Endodermal cell (in vitro differentiated cells): ENCODE results near the gene IP6K3. TPM values are rescaled to one million over a fixed set of nuclear protein-coding genes. Genes with fewer than 3 reads are reported as not detected.

Source experiments
- DNase-seq: peaks from one replicate; pipeline ENCODE4 v3.0.0-alpha.2; 2017
- H3K27ac ChIP-seq: 2 replicates; pipeline ENCODE4 v1.5.1; 2013; ENCODE audit warnings: mild to moderate bottlenecking, low read depth, low read length, moderate library complexity
- H3K27me3 ChIP-seq: 2 replicates; pipeline ENCODE4 v1.6.1; 2013; ENCODE audit warnings: mild to moderate bottlenecking, low read length, moderate library complexity; ENCODE audit not compliant: insufficient read depth, control insufficient read depth, poor library complexity, severe bottlenecking
- H3K36me3 ChIP-seq: 2 replicates; pipeline ENCODE4 v1.7.0; 2013; ENCODE audit warnings: mild to moderate bottlenecking, low read length, moderate library complexity; ENCODE audit not compliant: control insufficient read depth, insufficient read depth
- H3K4me1 ChIP-seq: one replicate; pipeline ENCODE4 v1.7.0; 2013; ENCODE audit warnings: low read length; ENCODE audit not compliant: control insufficient read depth, insufficient read depth
- H3K4me3 ChIP-seq: 2 replicates; pipeline ENCODE4 v1.5.1; 2013; ENCODE audit warnings: mild to moderate bottlenecking, low read length, moderate library complexity
- H3K9ac ChIP-seq: 2 replicates; pipeline ENCODE4 v1.6.1; 2013; ENCODE audit warnings: mild to moderate bottlenecking, low read length, moderate library complexity; ENCODE audit not compliant: poor library complexity, severe bottlenecking; ENCODE audit errors: extremely low read depth
- H3K9me3 ChIP-seq: 2 replicates; pipeline ENCODE4 v1.6.1; 2013; ENCODE audit warnings: mild to moderate bottlenecking, low read length, moderate library complexity; ENCODE audit not compliant: control insufficient read depth
- H3K27ac Mint-ChIP-seq: 2 replicates; pipeline ENCODE4 v1.8.0; 2020; ENCODE audit warnings: mixed read lengths
- H3K27me3 Mint-ChIP-seq: 2 replicates; pipeline ENCODE4 v1.8.0; 2021; ENCODE audit warnings: mild to moderate bottlenecking, mixed read lengths; ENCODE audit not compliant: insufficient read depth
- H3K36me3 Mint-ChIP-seq: 2 replicates; pipeline ENCODE4 v1.8.0; 2020; ENCODE audit warnings: low read depth, mixed read lengths
- H3K4me1 Mint-ChIP-seq: 2 replicates; pipeline ENCODE4 v1.8.0; 2020; ENCODE audit warnings: mixed read lengths
- H3K4me3 Mint-ChIP-seq: 2 replicates; pipeline ENCODE4 v1.8.0; 2020; ENCODE audit warnings: mild to moderate bottlenecking, moderate library complexity, mixed read lengths
- H3K9me3 Mint-ChIP-seq: 2 replicates; pipeline ENCODE4 v1.8.0; 2020; ENCODE audit warnings: mild to moderate bottlenecking, mixed read lengths
- CTCF ChIP-seq: fragments of 200-600 bp; sonication (generic); conservative IDR thresholded peaks from 2 replicates; pipeline ENCODE4 v1.5.0; 2021; ENCODE audit warnings: antibody characterized with exemption, mild to moderate bottlenecking
- WGBS, 2 experiments: methylation state at CpG; one replicate each; pipeline versions ENCODE4 v1.1.5 to v1.1.7; 2013; ENCODE audit warnings: missing lambda C conversion rate in 2 of 2, mixed read lengths in 1 of 2; ENCODE audit not compliant: insufficient coverage in 1 of 2, insufficient read length in 1 of 2; 5-methylcytosine and 5-hydroxymethylcytosine counted together
- total RNA-seq, 2 donors: library from RNA; stranded (reverse); fragmentation: NEBNext Ultra II Directional in 1 of 2; extraction: Animal tissue kit (Norgen Biotek cat#: 25700) in 1 of 2; gene quantifications; 2 replicates in 1 of 2; 3 replicates in 1 of 2; pipeline ENCODE4 v1.2.1, GENCODE V29; 2021

IP6K3 gene
- total RNA-seq, 2 donors from 2014 or later, result not detected

GRCh38 chr6:33697845-33698244 is 48.9 kb downstream of the IP6K3 start:
- Mint-ChIP-seq H3K36me3 (peaks cover 44% of the 10 kb centered on the region), H3K9me3 (no peaks in the 10 kb centered on the region), H3K27me3 (no peaks in the 10 kb centered on the region), H3K4me3 (no peak overlapping the region), H3K4me1 (peaks cover 9% of the 10 kb centered on the region), H3K27ac (peak overlapping the region; percentile 11)
- Histone ChIP-seq H3K4me1 (peaks cover 3% of the 10 kb centered on the region), H3K4me3 (no peak overlapping the region), H3K27ac (no peak overlapping the region), H3K9me3 (no peaks in the 10 kb centered on the region), H3K36me3 (peaks cover 59% of the 10 kb centered on the region), H3K27me3 (no peaks in the 10 kb centered on the region), H3K9ac (no peak overlapping the region)
- no peak for TF ChIP-seq CTCF
- 95 to 98% methylated on average over 9 to 10 of the region's 10 CpGs for WGBS, 2 experiments
- no peak for DNase-seq

GRCh38 chr6:33696548-33697518 is 49.9 kb downstream of the IP6K3 start:
- Mint-ChIP-seq H3K27me3 (no peaks in the 10 kb centered on the region), H3K4me1 (peaks cover 16% of the 10 kb centered on the region), H3K36me3 (peaks cover 52% of the 10 kb centered on the region), H3K9me3 (no peaks in the 10 kb centered on the region), H3K4me3 (no peak overlapping the region), H3K27ac (peak overlapping the region; percentile 35)
- no peaks in the 10 kb centered on the region for H3K27me3 ChIP-seq
- peak; percentile 59 for DNase-seq
- 88 to 89% methylated on average over 10 to 15 of the region's 15 CpGs for WGBS, 2 experiments
- no peak for TF ChIP-seq CTCF
- peaks cover 63% of the 10 kb centered on the region for H3K36me3 ChIP-seq
- no peak overlapping the region for H3K4me3 ChIP-seq
- H3K9me3 ChIP-seq, result no peaks in the 10 kb centered on the region
- H3K4me1 ChIP-seq, result peaks cover 6% of the 10 kb centered on the region
- no peak overlapping the region for H3K9ac ChIP-seq
- no peak overlapping the region for H3K27ac ChIP-seq

GRCh38 chr6:33696076-33696475 is 50.6 kb downstream of the IP6K3 start:
- Mint-ChIP-seq H3K4me1 (peaks cover 18% of the 10 kb centered on the region), H3K27ac (peak overlapping the region; percentile 35)
- peaks cover 6% of the 10 kb centered on the region for H3K4me1 ChIP-seq

More at GRCh38 chr6:33696076-33696475, 50.6 kb downstream of the IP6K3 start:
- H3K4me3 ChIP-seq, result no peak overlapping the region
- Mint-ChIP-seq H3K27me3 (no peaks in the 10 kb centered on the region), H3K36me3 (peaks cover 59% of the 10 kb centered on the region), H3K9me3 (no peaks in the 10 kb centered on the region), H3K4me3 (no peak overlapping the region)
- peaks cover 67% of the 10 kb centered on the region for H3K36me3 ChIP-seq
- WGBS, 2 experiments, result 92 to 95% methylated on average over 5 to 10 of the region's 10 CpGs
- no peak overlapping the region for H3K27ac ChIP-seq
- DNase-seq, result no peak
- no peak for TF ChIP-seq CTCF
- H3K27me3 ChIP-seq, result no peaks in the 10 kb centered on the region
- H3K9ac ChIP-seq, result no peak overlapping the region
- no peaks in the 10 kb centered on the region for H3K9me3 ChIP-seq
